ENCODE measurements around the gene SHD. TPM values are rescaled to one million over a fixed set of nuclear protein-coding genes. Genes with fewer than 3 reads are reported as not detected.
A peak's percentile ranks its signal among the peaks of the same experiment; 100 is the strongest.

SHD gene
- total and polyA plus RNA-seq, 2 of the 8 experiments (the other 6 are each of a cell fraction or from before 2014, with no cell fraction given): 5.8 to 10.7 TPM

DNA sequence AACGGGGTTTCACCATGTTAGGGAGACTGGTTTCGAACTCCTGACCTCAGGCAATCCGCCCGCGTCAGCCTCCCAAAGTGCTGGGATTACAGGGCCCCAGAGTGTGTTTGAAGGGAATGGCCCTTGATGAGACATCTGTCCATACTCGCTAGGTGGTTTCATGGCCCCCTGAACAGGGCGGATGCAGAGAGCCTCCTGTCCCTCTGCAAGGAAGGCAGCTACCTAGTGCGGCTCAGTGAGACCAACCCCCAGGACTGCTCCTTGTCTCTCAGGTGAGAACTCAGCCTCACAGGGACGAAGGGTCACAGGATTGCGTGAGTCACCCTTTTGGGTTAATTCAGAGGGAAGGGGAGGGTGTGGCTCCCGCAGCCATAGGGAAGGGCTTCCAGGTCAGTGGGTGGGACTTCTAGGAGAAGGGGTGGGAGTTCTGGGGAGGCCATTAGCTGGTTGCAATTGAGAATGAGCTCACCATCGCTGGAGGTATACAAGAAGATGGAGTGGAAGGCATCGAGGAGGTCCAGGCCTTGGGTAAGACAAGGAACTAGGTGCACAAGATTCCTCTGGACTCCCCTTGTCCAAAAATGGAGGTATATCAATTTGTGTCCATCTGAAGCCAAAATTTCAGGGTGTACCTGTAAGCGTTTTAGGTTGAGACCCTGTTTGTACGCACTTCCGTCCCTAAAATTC lies 9.2 kb downstream of the SHD start:
- peaks cover 0 to 3% (median 0%) of the 10 kb centered on the region in 4 experiments; a peak in 1 of 7 replicates for H3K27me3 ChIP-seq (replicated peaks in 1 of 4; ENCODE audit: control insufficient read depth in 3 of 4, extremely low read depth in 1 of 4, insufficient read depth in 3 of 4, low read length in 3 of 4)
- H3K23ac ChIP-seq (ENCODE audit: insufficient read length): no peak overlapping the region
- H3K36me3 ChIP-seq (ENCODE audit: control insufficient read depth in 2 of 4, insufficient read depth in 4 of 4, low read length in 3 of 4): no peaks in the 10 kb centered on the region
- H2BK5ac ChIP-seq (ENCODE audit: low read depth, low read length): no peak overlapping the region
- peaks cover 0 to 4% (median 1%) of the 10 kb centered on the region in 4 experiments; a peak in 2 of 7 replicates for H3K4me1 ChIP-seq (replicated peaks in 1 of 4; ENCODE audit: control insufficient read depth in 3 of 4, insufficient read depth in 4 of 4, low read length in 3 of 4)
- H2BK120ac ChIP-seq (replicated peaks; ENCODE audit: low read depth, low read length): no peak overlapping the region
- no peak overlapping the region for H2BK12ac ChIP-seq (ENCODE audit: low read depth, low read length)
- no peak overlapping the region for H2AK5ac ChIP-seq (ENCODE audit: low read depth, low read length)
- FAIRE-seq (no peak), DNase-seq (ENCODE audit: low read depth in 1 of 2, low spot score in 2 of 2) (no peak)
- H3K4ac ChIP-seq (replicated peaks; ENCODE audit: insufficient read length, low read depth, low read length): no peak overlapping the region
- POLR2A ChIA-PET (ENCODE audit: partially characterized antibody): interaction anchor here (0.6 to 1.5 kb wide), 4 partner anchors 11 to 168 kb away, joined by 3 read pairs; no protein-coding TSS in a partner anchor
- no peak overlapping the region for H2BK20ac ChIP-seq (ENCODE audit: low read length)
- no peak overlapping the region for H2AFZ ChIP-seq (ENCODE audit: low read length)
- H4K5ac ChIP-seq (ENCODE audit: insufficient read length, low read depth, low read length): no peak overlapping the region
- no peak overlapping the region for H3K18ac ChIP-seq (ENCODE audit: extremely low read depth, low read length)
- H4K20me1 ChIP-seq (replicated peaks in 1 of 2; ENCODE audit: control insufficient read depth in 1 of 2, insufficient read depth in 2 of 2, low read length in 2 of 2): no peaks in the 10 kb centered on the region
- H3K4me3 ChIP-seq (ENCODE audit: extremely low read depth in 1 of 4, insufficient read depth in 2 of 4, low read depth in 3 of 4, low read length in 4 of 4): no peak overlapping the region
- TF ChIP-seq HDAC2 (IDR thresholded peaks at IDR 0.05; ENCODE audit: borderline replicate concordance in 1 of 2, low read depth in 2 of 2, low read length in 2 of 2): no peak
- H4K8ac ChIP-seq (ENCODE audit: extremely low read depth, insufficient read depth, low read length): no peak overlapping the region
- H3K79me2 ChIP-seq (ENCODE audit: control insufficient read depth in 1 of 2, insufficient read depth in 2 of 2, low read length in 2 of 2): no peaks in the 10 kb centered on the region
- no peak overlapping the region for H3K27ac ChIP-seq (ENCODE audit: low read depth, low read length)
- no peaks in the 10 kb centered on the region; the same call in 1 of the 2 replicates for H3K23me2 ChIP-seq (ENCODE audit: low read depth, low read length)
- H3K79me1 ChIP-seq (ENCODE audit: low read depth, low read length): no peaks in the 10 kb centered on the region
- H3K9ac ChIP-seq (replicated peaks in 1 of 4; ENCODE audit: extremely low read depth in 1 of 4, low read depth in 3 of 4, low read length in 3 of 4): 0 out of 7 replicates have a peak overlapping the region, but pooled peaks of 1 of the 4 experiments have one; percentile 18
- CTCF ChIA-PET (ENCODE audit: partially characterized antibody): interaction anchor here (0.6 to 1.7 kb wide), 6 partner anchors 9 to 235 kb away, joined by 3 to 5 read pairs (median 3); no protein-coding TSS in a partner anchor
- H3K56ac ChIP-seq (replicated peaks; ENCODE audit: insufficient read length, low read depth, low read length): no peak overlapping the region
- H4K91ac ChIP-seq (replicated peaks; ENCODE audit: insufficient read length, low read length): peak overlapping the region; percentile 70
- 88% methylated on average over 16 of the region's 16 CpGs; no CpG with 5 or more reads in 1 of the 2 experiments for WGBS, 2 experiments (ENCODE audit: extremely low coverage in 1 of 2, insufficient coverage in 1 of 2, insufficient read length in 1 of 2, insufficient replicate concordance in 2 of 2, low coverage in 1 of 2, low lambda C conversion rate in 2 of 2, missing lambda C conversion rate in 1 of 2)
- H3K4me2 ChIP-seq (ENCODE audit: insufficient read depth in 1 of 2, low read depth in 2 of 2, low read length in 2 of 2): no peak overlapping the region
- H3K9me3 ChIP-seq (ENCODE audit: insufficient read depth in 2 of 2, low read depth in 1 of 2, low read length in 1 of 2): no peaks in the 10 kb centered on the region
- peak overlapping the region; percentile 72; the same call in 1 of the 2 replicates for H2BK15ac ChIP-seq (ENCODE audit: low read length)
- no peak overlapping the region for H3K14ac ChIP-seq (ENCODE audit: insufficient read length)
